OCI-LY3 (cell line): ENCODE measurements around the gene TIMM13.

ENCODE experiments used
- H2AFZ ChIP-seq: fragments of 200-600, 300-600 bp; shearing (Covaris generic); 2 replicates; pipeline ENCODE4 v1.6.0; 2014; ENCODE audit warnings: antibody characterized with exemption, low read depth, low read length
- H3K27ac ChIP-seq: fragments of 200-600, 300-600 bp; sonication (generic); 2 replicates; pipeline ENCODE4 v1.5.1; 2014; ENCODE audit warnings: mild to moderate bottlenecking, low read length, moderate library complexity, mixed read lengths
- H3K27me3 ChIP-seq: fragments of 200-600, 300-600 bp; sonication (generic); 2 replicates; pipeline ENCODE4 v1.6.1; 2014; ENCODE audit warnings: low read depth, low read length, mixed read lengths
- H3K36me3 ChIP-seq: fragments of 200-600, 300-600 bp; sonication (generic); replicated peaks from 2 replicates; pipeline ENCODE3; 2014; ENCODE audit warnings: low read depth, low read length, mixed read lengths
- H3K4me1 ChIP-seq: fragments of 300-600, 200-600 bp; sonication (generic); 2 replicates; pipeline ENCODE4 v1.6.1; 2014; ENCODE audit warnings: low read length, mixed read lengths
- H3K4me2 ChIP-seq: fragments of 200-600, 300-600 bp; sonication (generic); 2 replicates; pipeline ENCODE4 v1.6.1; 2014; ENCODE audit warnings: low read length, mixed read lengths
- H3K4me3 ChIP-seq: fragments of 300-600, 200-600 bp; sonication (generic); 2 replicates; pipeline ENCODE4 v1.5.1; 2014; ENCODE audit warnings: antibody characterized with exemption, mild to moderate bottlenecking, low read length, moderate library complexity
- H3K79me2 ChIP-seq: fragments of 300-600, 200-600 bp; shearing (Covaris generic); 2 replicates; pipeline ENCODE4 v1.6.1; 2014; ENCODE audit warnings: mild to moderate bottlenecking, low read length, mixed read lengths
- H3K9ac ChIP-seq: fragments of 300-600, 200-600 bp; shearing (Covaris generic); 2 replicates; pipeline ENCODE4 v1.6.0; 2014; ENCODE audit warnings: mild to moderate bottlenecking, low read length, moderate library complexity
- H3K9me3 ChIP-seq: fragments of 200-600, 300-600 bp; shearing (Covaris generic); 2 replicates; pipeline ENCODE4 v1.6.1; 2014; ENCODE audit warnings: low read length, mixed read lengths; ENCODE audit not compliant: insufficient read depth
- H4K20me1 ChIP-seq: fragments of 200-600, 300-600 bp; sonication (generic); 2 replicates; pipeline ENCODE4 v1.6.1; 2016; ENCODE audit warnings: low read length, mixed read lengths; ENCODE audit not compliant: insufficient read depth
- CTCF ChIP-seq: fragments of 200-600, 300-600 bp; sonication (generic); IDR thresholded peaks from 2 replicates; pipeline ENCODE4 v1.5.1; 2014; ENCODE audit warnings: antibody characterized with exemption, low read length, low read depth
- EZH2phosphoT487 ChIP-seq: fragments of 200-600 bp; shearing (Covaris generic); IDR thresholded peaks from 2 replicates; pipeline ENCODE4 v1.6.1; 2018; ENCODE audit warnings: antibody characterized with exemption, mixed run types, low read depth

TIMM13 gene

GRCh38 chr19:2427429-2428320 is at the start of gene TIMM13:
TIMM13 (minus strand) TSS chr19:2427586; CDS start chr19:2427533, 53 bp downstream.
- Histone ChIP-seq H3K4me3 (peak within 1 kb of the TSS; percentile 80), H3K9ac (peak within 1 kb of the TSS; percentile 78), H2AFZ (peak within 1 kb of the TSS; percentile 94), H3K79me2 (peaks cover 38% of the 10 kb centered on the region), H3K27ac (peak within 1 kb of the TSS; percentile 85), H3K4me1 (peaks cover 13% of the 10 kb centered on the region), H3K36me3 (peaks cover 53% of the 10 kb centered on the region), H3K27me3 (no peaks in the 10 kb centered on the region), H3K4me2 (peak within 1 kb of the TSS; percentile 90), H3K9me3 (no peaks in the 10 kb centered on the region), H4K20me1 (peaks cover 20% of the 10 kb centered on the region)
- TF ChIP-seq EZH2phosphoT487 (no peak), CTCF (no peak)

GRCh38 chr19:2476451-2477140 is 49.2 kb upstream of the TIMM13 start:
- H3K79me2 ChIP-seq: peaks cover 39% of the 10 kb centered on the region
- H3K27me3 ChIP-seq: no peaks in the 10 kb centered on the region
- peaks cover 27% of the 10 kb centered on the region for H3K36me3 ChIP-seq
- peak overlapping the region; percentile 86 for H3K4me3 ChIP-seq
- no peaks in the 10 kb centered on the region for H3K9me3 ChIP-seq
- peak overlapping the region; percentile 97 for H3K4me2 ChIP-seq
- no peak overlapping the region for H2AFZ ChIP-seq
- TF ChIP-seq CTCF (no peak), EZH2phosphoT487 (no peak)
- H3K27ac ChIP-seq: peak overlapping the region; percentile 87
- H3K4me1 ChIP-seq: peaks cover 18% of the 10 kb centered on the region
- H3K9ac ChIP-seq: peak overlapping the region; percentile 97
- H4K20me1 ChIP-seq: peaks cover 26% of the 10 kb centered on the region

DNA sequence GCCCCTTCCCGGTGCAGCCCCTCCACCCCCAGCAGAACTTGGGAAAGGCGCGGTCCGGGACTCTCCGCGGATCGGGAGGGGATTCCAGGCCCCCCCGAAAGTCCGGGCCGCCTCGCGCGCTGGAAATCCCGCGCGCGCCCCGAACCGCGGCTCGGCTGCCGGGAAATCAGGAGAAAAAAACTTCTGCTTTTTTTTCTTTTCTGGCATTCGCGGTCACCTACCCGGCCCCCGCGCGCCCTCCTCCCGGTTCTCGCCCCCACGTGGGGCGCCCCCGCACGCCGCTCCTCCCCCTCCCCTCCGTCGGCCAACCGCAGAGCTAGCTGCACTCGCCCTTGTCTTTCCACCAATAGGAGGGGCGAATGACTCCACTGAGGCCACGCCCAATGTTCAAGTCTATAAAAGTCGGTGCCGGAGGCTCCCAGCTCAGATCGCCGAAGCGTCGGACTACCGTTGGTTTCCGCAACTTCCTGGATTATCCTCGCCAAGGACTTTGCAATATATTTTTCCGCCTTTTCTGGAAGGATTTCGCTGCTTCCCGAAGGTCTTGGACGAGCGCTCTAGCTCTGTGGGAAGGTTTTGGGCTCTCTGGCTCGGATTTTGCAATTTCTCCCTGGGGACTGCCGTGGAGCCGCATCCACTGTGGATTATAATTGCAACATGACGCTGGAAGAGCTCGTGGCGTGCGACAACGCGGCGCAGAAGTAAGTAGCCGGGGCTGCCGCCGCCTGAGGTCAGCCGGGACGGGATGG is 48.5 kb upstream of the TIMM13 start, which contains the start of gene GADD45B:
TSS of gene GADD45B (plus strand) at position 426 of the 749 bp plus-strand sequence. CDS start at position 658, 232 bp downstream.
- no peaks in the 10 kb centered on the region for H3K27me3 ChIP-seq
- peak within 1 kb of the TSS; percentile 97 for H3K4me2 ChIP-seq
- peak within 1 kb of the TSS; percentile 97 for H3K9ac ChIP-seq
- H4K20me1 ChIP-seq: peaks cover 26% of the 10 kb centered on the region
- peak within 1 kb of the TSS; percentile 86 for H3K4me3 ChIP-seq
- peaks cover 27% of the 10 kb centered on the region for H3K36me3 ChIP-seq
- peaks cover 39% of the 10 kb centered on the region for H3K79me2 ChIP-seq
- no peak within 1 kb of the TSS for H2AFZ ChIP-seq
- peaks cover 18% of the 10 kb centered on the region for H3K4me1 ChIP-seq
- no peaks in the 10 kb centered on the region for H3K9me3 ChIP-seq
- peak within 1 kb of the TSS; percentile 87 for H3K27ac ChIP-seq
- TF ChIP-seq CTCF (no peak), EZH2phosphoT487 (0 out of 2 replicates have a peak, but pooled peaks have one; percentile 22)
